Measurements from ENCODE around the gene PPP2R2B.

DNA sequence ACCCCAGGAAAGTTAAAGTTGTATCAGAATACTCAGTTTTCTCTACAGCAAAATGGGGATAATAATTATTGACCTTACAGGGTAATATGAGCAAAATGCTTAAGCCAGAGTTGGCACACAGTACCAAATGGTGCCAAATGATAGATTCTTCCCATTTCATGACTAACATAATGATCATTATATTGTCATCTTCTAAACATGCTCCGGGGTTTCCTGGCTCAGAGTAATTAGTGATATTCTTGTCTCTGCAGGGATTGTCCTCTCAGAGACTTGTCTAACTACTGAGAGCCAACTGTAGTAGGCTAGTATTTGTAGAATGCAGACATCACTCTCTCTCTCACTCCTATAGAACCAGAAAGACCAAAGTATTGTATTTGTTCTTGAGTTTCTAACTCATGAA lies 25.2 kb upstream of the PPP2R2B start:
- no peak for TF ChIP-seq POLR2A (IDR thresholded peaks at IDR 0.05)
- TF ChIP-seq, protein P1, sequence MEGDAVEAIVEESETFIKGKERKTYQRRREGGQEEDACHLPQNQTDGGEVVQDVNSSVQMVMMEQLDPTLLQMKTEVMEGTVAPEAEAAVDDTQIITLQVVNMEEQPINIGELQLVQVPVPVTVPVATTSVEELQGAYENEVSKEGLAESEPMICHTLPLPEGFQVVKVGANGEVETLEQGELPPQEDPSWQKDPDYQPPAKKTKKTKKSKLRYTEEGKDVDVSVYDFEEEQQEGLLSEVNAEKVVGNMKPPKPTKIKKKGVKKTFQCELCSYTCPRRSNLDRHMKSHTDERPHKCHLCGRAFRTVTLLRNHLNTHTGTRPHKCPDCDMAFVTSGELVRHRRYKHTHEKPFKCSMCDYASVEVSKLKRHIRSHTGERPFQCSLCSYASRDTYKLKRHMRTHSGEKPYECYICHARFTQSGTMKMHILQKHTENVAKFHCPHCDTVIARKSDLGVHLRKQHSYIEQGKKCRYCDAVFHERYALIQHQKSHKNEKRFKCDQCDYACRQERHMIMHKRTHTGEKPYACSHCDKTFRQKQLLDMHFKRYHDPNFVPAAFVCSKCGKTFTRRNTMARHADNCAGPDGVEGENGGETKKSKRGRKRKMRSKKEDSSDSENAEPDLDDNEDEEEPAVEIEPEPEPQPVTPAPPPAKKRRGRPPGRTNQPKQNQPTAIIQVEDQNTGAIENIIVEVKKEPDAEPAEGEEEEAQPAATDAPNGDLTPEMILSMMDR (IDR thresholded peaks at IDR 0.05): no peak
